Stromal cell of bone marrow (primary cell): ENCODE measurements around the gene C1R.
A peak's percentile ranks its signal among the peaks of the same experiment; 100 is the strongest.
"Not testable (repeated sequence)": the region's sequence is repeated elsewhere in the genome, so short reads cannot be mapped to it uniquely, and the experiment has no call there.

Experiments
- DNase-seq: peaks from one replicate; pipeline ENCODE4 v3.0.0-alpha.2; 2012; ENCODE audit warnings: low read depth

Gene C1R

GRCh38 chr12:7067096-7067495, 25.1 kb downstream of the C1R start:
- DNase-seq, result no peak

GRCh38 chr12:7066596-7066995, 25.6 kb downstream of the C1R start:
- DNase-seq, result no peak

GRCh38 chr12:7065073-7065623, 27.1 kb downstream of the C1R start:
- no peak for DNase-seq

GRCh38 chr12:7064516-7064915, 27.7 kb downstream of the C1R start:
- DNase-seq, result peak; percentile 20

- DNase-seq, result no peak
Observed at GRCh38 chr12:7061596-7061995, 30.6 kb downstream of the C1R start.

- DNase-seq, result no peak
Observed at GRCh38 chr12:7061138-7061537, 31.1 kb downstream of the C1R start.

- DNase-seq, result peak; percentile 99
Observed at GRCh38 chr12:7060353-7060954, 31.8 kb downstream of the C1R start, which contains the start of gene C1S. TSS of gene C1S (plus strand) at chr12:7060718. CDS start at chr12:7061913, 1,195 bp downstream.

- DNase-seq, result no peak
Observed at GRCh38 chr12:7059780-7060179, 32.5 kb downstream of the C1R start.

GRCh38 chr12:7058850-7059395, 33.3 kb downstream of the C1R start:
- DNase-seq, result no peak

- no peak for DNase-seq
Observed at GRCh38 chr12:7058163-7058845, 33.9 kb downstream of the C1R start.

- DNase-seq, result not testable (repeated sequence)
Observed at GRCh38 chr12:7055736-7056135, 36.5 kb downstream of the C1R start.

- no peak for DNase-seq
Observed at GRCh38 chr12:7054925-7055324, 37.3 kb downstream of the C1R start.

- DNase-seq, result not testable (repeated sequence)
Observed at GRCh38 chr12:7049973-7050372, 42.3 kb downstream of the C1R start.

GRCh38 chr12:7049445-7049951, 42.7 kb downstream of the C1R start:
- not testable (repeated sequence) for DNase-seq

- no peak for DNase-seq
Observed at GRCh38 chr12:7047306-7047705, 44.9 kb downstream of the C1R start.

- DNase-seq, result no peak
Observed at GRCh38 chr12:7046383-7047105, 45.7 kb downstream of the C1R start.

GRCh38 chr12:7045913-7046312, 46.3 kb downstream of the C1R start:
- no peak for DNase-seq

- no peak for DNase-seq
Observed at GRCh38 chr12:7042842-7043241, 49.4 kb downstream of the C1R start.

GRCh38 chr12:7039403-7039802, 52.8 kb downstream of the C1R start:
- DNase-seq, result no peak

GRCh38 chr12:7038591-7038990, 53.7 kb downstream of the C1R start:
- DNase-seq, result no peak

GRCh38 chr12:7037411-7037810, 54.8 kb downstream of the C1R start:
- not testable (repeated sequence) for DNase-seq

GRCh38 chr12:7035463-7035862, 56.8 kb downstream of the C1R start:
- DNase-seq, result no peak
